HEK293T (cell line): Measurements from ENCODE around the gene APBA2.

Experiments used
- FOXA1 ChIP-seq: fragments of 450-650 bp; IDR thresholded peaks from 2 replicates; pipeline ENCODE4 v1.6.1; 2016; ENCODE audit warnings: mild to moderate bottlenecking
- FOXK2 ChIP-seq: fragments of 450-650 bp; IDR thresholded peaks from 2 replicates; pipeline ENCODE4 v1.6.1; 2016; ENCODE audit warnings: mild to moderate bottlenecking
- HDGF ChIP-seq: fragments of 450-650 bp; IDR thresholded peaks from 2 replicates; pipeline ENCODE4 v1.6.1; 2017; ENCODE audit warnings: antibody characterized with exemption, borderline replicate concordance
- NFRKB ChIP-seq: fragments of 450-650 bp; IDR thresholded peaks from 2 replicates; pipeline ENCODE4 v1.6.1; 2016; ENCODE audit warnings: mild to moderate bottlenecking, moderate library complexity
- SP1 ChIP-seq: fragments of 450-650 bp; IDR thresholded peaks from 2 replicates; pipeline ENCODE4 v1.6.1; 2017
- TF ChIP-seq, protein P1 (sequence below): fragments of 450-650 bp; IDR thresholded peaks from 2 replicates; pipeline ENCODE4 v1.6.1; 2016

DNA sequence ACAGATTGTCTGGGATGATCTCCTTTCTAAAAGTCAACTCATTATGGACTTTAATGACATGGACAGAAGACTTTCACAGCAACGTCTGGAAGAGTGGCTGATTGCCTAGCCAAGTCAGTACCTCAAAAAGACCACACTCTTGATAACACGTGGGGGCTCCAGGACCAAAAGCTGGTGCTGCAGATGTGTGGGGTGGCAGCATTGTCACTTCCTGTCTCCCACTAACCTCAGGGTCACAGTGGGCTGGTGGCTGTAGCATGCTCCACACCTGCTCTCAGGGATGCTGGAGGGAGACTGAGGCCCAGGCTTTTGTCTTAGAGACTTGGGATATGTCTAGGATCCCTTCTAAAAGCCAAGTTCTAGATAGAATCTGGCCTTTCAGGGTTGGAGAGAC, 118.1 kb downstream of the APBA2 start:
- TF ChIP-seq HDGF (no peak), FOXK2 (no peak), NFRKB (no peak), FOXA1 (no peak), SP1 (no peak)
- TF ChIP-seq, protein P1, sequence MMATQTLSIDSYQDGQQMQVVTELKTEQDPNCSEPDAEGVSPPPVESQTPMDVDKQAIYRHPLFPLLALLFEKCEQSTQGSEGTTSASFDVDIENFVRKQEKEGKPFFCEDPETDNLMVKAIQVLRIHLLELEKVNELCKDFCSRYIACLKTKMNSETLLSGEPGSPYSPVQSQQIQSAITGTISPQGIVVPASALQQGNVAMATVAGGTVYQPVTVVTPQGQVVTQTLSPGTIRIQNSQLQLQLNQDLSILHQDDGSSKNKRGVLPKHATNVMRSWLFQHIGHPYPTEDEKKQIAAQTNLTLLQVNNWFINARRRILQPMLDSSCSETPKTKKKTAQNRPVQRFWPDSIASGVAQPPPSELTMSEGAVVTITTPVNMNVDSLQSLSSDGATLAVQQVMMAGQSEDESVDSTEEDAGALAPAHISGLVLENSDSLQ = no peak
